ENCODE measurements around the gene AQP2.

The AQP2 gene

DNA sequence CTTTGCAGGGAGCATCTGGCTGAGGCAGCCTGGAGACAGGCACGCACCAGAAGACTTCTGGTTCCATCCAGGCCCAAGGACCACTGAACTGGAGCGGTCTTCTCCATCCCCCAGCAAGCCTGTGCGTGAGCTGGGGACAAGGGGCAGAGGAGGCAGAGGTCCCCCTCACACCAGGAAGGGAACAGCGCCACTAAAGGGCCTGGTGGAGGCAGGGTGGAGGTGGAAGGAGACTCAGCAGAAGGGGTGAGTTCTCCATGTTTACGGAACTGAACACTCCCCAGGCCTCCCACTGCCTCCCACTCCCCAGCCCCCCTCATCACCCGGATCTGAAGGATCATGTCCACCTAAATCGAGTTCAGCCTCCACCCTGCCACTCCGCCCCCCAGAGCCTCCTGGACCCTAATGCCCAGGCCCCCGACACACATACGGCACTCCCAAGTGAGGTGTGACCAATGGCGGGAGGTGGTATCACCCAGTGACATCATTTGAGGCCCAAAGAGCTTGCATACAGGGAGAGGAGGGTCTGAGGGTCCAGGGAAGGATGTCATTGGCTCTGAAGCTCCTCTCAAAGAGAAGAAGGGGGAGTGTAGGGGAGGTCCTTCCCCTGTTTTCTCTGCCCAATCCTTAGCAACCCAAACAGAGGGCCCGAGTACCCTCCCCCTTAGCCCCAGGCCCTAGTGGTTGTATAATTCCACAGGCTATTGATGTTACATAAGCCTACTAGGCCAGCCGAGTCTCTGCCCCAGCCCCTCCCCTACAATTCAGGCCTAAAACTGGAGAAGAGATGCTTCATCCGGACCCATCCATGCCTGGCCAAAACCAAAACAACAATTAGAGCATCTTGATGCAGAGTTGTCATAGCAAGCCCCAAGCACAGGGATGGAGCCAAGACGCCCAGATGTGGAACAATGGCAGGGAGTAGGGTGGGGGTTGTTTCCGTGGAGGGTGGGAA lies 47.9 kb upstream of the AQP2 start:
- no peaks in the 10 kb centered on the region for H3K79me2 ChIP-seq (ENCODE audit: insufficient read depth, low read length)
- no peaks in the 10 kb centered on the region for H3K9me3 ChIP-seq (ENCODE audit: low read length)
- H3K36me3 ChIP-seq (ENCODE audit: insufficient read depth, low read length): no peaks in the 10 kb centered on the region
- H3K27me3 ChIP-seq (ENCODE audit: insufficient read depth, low read length): peaks cover 4% of the 10 kb centered on the region; the same call in 1 of the 2 replicates
- no peak overlapping the region for H3K4me3 ChIP-seq (ENCODE audit: low read depth, low read length, poor library complexity, severe bottlenecking)
- no peaks in the 10 kb centered on the region for H4K20me1 ChIP-seq (ENCODE audit: insufficient read depth, low read length)
- no peaks in the 10 kb centered on the region for H3K4me1 ChIP-seq (ENCODE audit: insufficient read depth, low read length, severe bottlenecking)
- TF ChIP-seq, protein P1, sequence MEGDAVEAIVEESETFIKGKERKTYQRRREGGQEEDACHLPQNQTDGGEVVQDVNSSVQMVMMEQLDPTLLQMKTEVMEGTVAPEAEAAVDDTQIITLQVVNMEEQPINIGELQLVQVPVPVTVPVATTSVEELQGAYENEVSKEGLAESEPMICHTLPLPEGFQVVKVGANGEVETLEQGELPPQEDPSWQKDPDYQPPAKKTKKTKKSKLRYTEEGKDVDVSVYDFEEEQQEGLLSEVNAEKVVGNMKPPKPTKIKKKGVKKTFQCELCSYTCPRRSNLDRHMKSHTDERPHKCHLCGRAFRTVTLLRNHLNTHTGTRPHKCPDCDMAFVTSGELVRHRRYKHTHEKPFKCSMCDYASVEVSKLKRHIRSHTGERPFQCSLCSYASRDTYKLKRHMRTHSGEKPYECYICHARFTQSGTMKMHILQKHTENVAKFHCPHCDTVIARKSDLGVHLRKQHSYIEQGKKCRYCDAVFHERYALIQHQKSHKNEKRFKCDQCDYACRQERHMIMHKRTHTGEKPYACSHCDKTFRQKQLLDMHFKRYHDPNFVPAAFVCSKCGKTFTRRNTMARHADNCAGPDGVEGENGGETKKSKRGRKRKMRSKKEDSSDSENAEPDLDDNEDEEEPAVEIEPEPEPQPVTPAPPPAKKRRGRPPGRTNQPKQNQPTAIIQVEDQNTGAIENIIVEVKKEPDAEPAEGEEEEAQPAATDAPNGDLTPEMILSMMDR (IDR thresholded peaks at IDR 0.05; ENCODE audit: low read length): no peak
- no peak for TF ChIP-seq EZH2 (IDR thresholded peaks at IDR 0.05; ENCODE audit: borderline replicate concordance, low read length)
- H2AFZ ChIP-seq (ENCODE audit: low read length): no peak overlapping the region
- no peaks in the 10 kb centered on the region for H3F3A ChIP-seq (ENCODE audit: insufficient read depth, low read length)
- no peak overlapping the region for H3K9ac ChIP-seq (ENCODE audit: low read length)
- no peaks in the 10 kb centered on the region for H3K9me2 ChIP-seq (ENCODE audit: low read depth, low read length)
- no peak overlapping the region for H3K27ac ChIP-seq (ENCODE audit: low read depth, low read length, poor library complexity, severe bottlenecking)
- no peak overlapping the region for H3K4me2 ChIP-seq (ENCODE audit: low read length)

DNA sequence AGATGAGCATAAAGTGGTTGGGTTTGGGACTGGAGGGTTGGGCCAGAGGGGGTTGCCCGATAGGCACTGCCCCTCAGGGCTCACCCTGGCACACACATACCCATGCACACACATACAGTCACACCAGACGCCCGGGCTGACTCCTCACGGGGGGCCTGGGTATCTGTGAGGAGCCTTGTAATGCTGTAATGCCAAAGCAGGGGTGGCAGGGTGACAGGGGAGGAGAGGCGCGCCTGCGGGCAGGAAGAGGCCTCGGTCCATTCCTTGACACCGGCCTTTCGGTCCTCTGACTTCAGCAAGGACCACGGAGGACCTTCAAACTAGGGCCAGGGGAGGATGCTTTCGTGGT lies 47.2 kb upstream of the AQP2 start:
- Histone ChIP-seq H3K27me3 (ENCODE audit: insufficient read depth, low read length) (peaks cover 4% of the 10 kb centered on the region; the same call in 1 of the 2 replicates), H3K4me2 (ENCODE audit: low read length) (no peak overlapping the region), H3K9me3 (ENCODE audit: low read length) (no peaks in the 10 kb centered on the region), H3K36me3 (ENCODE audit: insufficient read depth, low read length) (no peaks in the 10 kb centered on the region), H3K9me2 (ENCODE audit: low read depth, low read length) (no peaks in the 10 kb centered on the region), H4K20me1 (ENCODE audit: insufficient read depth, low read length) (no peaks in the 10 kb centered on the region), H3K9ac (ENCODE audit: low read length) (no peak overlapping the region), H3K27ac (ENCODE audit: low read depth, low read length, poor library complexity, severe bottlenecking) (no peak overlapping the region), H2AFZ (ENCODE audit: low read length) (no peak overlapping the region), H3K4me3 (ENCODE audit: low read depth, low read length, poor library complexity, severe bottlenecking) (no peak overlapping the region), H3K79me2 (ENCODE audit: insufficient read depth, low read length) (no peaks in the 10 kb centered on the region), H3K4me1 (ENCODE audit: insufficient read depth, low read length, severe bottlenecking) (no peaks in the 10 kb centered on the region), H3F3A (ENCODE audit: insufficient read depth, low read length) (no peaks in the 10 kb centered on the region)
- TF ChIP-seq EZH2 (IDR thresholded peaks at IDR 0.05; ENCODE audit: borderline replicate concordance, low read length): no peak
- TF ChIP-seq, protein P1 (IDR thresholded peaks at IDR 0.05; ENCODE audit: low read length): no peak

DNA sequence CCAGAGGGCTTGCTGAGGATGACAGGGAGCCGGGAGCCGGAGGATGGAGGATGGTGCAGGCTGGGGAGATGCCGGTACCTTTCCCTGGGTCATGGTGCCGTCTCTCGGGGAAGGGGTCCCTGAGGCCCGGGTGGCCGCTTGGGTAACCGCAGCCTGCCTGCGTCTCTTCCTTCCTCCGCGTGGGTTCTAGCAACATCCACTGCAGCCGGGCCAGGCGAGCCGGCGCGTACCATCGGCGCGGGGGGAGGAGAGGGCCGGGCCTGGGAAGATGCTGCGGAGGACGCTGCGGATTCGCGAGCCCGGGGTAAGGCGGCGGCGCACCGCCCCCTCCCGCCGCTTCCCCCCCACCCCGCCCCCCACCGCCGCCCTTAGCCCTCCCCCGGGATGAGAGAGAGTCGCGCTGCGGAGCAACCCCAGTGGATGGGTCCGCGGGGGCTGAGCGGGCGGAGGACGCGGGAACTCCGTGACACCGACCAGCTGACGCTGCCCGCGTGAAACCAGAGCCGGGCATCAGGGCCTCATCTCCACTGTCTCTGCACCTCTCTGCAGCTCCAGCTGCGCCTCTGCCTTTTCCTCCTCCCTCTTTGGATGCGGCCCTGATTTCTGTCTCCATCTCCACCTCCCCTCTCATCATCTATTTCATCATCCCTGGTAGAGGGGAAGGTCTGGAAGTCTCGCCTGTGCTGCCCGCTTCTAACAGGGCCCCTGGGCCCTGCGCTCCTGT lies 46.7 kb upstream of the AQP2 start, which contains the start of gene FAIM2:
FAIM2 (minus strand) TSS at position 201 of the 724 bp plus-strand sequence; CDS start at position 93, 108 bp downstream.
- Histone ChIP-seq H3K36me3 (ENCODE audit: insufficient read depth, low read length) (no peaks in the 10 kb centered on the region), H4K20me1 (ENCODE audit: insufficient read depth, low read length) (no peaks in the 10 kb centered on the region), H3K27ac (ENCODE audit: low read depth, low read length, poor library complexity, severe bottlenecking) (no peak within 1 kb of the TSS), H3K4me3 (ENCODE audit: low read depth, low read length, poor library complexity, severe bottlenecking) (peak within 1 kb of the TSS; percentile 28), H3K9me3 (ENCODE audit: low read length) (no peaks in the 10 kb centered on the region), H3K79me2 (ENCODE audit: insufficient read depth, low read length) (no peaks in the 10 kb centered on the region), H3F3A (ENCODE audit: insufficient read depth, low read length) (no peaks in the 10 kb centered on the region), H3K9ac (ENCODE audit: low read length) (no peak within 1 kb of the TSS), H3K4me1 (ENCODE audit: insufficient read depth, low read length, severe bottlenecking) (no peaks in the 10 kb centered on the region), H2AFZ (ENCODE audit: low read length) (no peak within 1 kb of the TSS), H3K27me3 (ENCODE audit: insufficient read depth, low read length) (peaks cover 4% of the 10 kb centered on the region; the same call in 1 of the 2 replicates), H3K9me2 (ENCODE audit: low read depth, low read length) (no peaks in the 10 kb centered on the region), H3K4me2 (ENCODE audit: low read length) (no peak within 1 kb of the TSS)
- TF ChIP-seq, protein P1 (IDR thresholded peaks at IDR 0.05; ENCODE audit: low read length): no peak
- no peak for TF ChIP-seq EZH2 (IDR thresholded peaks at IDR 0.05; ENCODE audit: borderline replicate concordance, low read length)

Data from OCI-LY1 (cell line).